SH-SY5Y (cell line): ENCODE data around the gene WDR87.

Experiments
- GATA2 ChIP-seq: IDR thresholded peaks from 2 replicates; pipeline ENCODE4 v1.6.1; 2011; ENCODE audit warnings: mild to moderate bottlenecking, low read depth, low read length
- GATA3 ChIP-seq: IDR thresholded peaks from 2 replicates; pipeline ENCODE4 v1.6.1; 2011; ENCODE audit warnings: low read depth, mild to moderate bottlenecking, low read length, moderate library complexity

DNA sequence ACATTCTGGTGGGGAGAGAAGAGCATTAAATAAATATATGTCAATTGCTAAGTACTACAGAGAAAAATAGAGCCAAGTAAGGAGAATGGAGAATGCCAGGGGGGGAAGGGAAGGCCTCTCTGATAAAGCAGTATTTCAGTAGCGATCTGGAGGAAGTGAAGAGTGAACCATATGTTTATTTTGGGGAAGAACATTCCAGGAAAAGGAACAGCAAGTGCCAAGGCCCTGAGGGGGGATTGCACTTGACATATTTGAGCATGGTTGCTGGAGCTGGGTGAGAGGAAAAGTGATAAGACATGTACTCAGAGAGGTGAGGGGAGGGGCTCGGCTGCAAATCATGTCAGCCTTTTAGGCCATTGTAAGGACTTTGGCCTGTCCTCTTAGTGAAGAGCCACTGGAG, 30.4 kb downstream of the WDR87 start:
- no peak for TF ChIP-seq GATA2
- TF ChIP-seq GATA3 = no peak
